Fibroblast of pulmonary artery (primary cell): ENCODE data around the gene CINP.

Experiments
- DNase-seq: peaks from one replicate; pipeline ENCODE4 v3.0.0-alpha.2; 2010; ENCODE audit warnings: low read depth
- H3K4me3 ChIP-seq: replicated peaks from 2 replicates; pipeline ENCODE4 v1.5.1; 2011; ENCODE audit warnings: low read depth, mild to moderate bottlenecking, control low read depth, low read length, moderate library complexity
- CTCF ChIP-seq: IDR thresholded peaks from 2 replicates; pipeline ENCODE4 v1.5.1; 2011; ENCODE audit warnings: mild to moderate bottlenecking, control low read depth, low read length, inconsistent platforms; ENCODE audit errors: missing control alignments

The CINP gene

GRCh38 chr14:102317564-102318248, 45.0 kb downstream of the CINP start:
- TF ChIP-seq CTCF, result peak; percentile 0
- peak overlapping the region; percentile 65 for H3K4me3 ChIP-seq
- peak; percentile 20 for DNase-seq

- peak overlapping the region; percentile 65 for H3K4me3 ChIP-seq
- DNase-seq, result peak; percentile 93
- TF ChIP-seq CTCF, result peak; percentile 66
Measured at GRCh38 chr14:102316743-102317563, 45.7 kb downstream of the CINP start.

- TF ChIP-seq CTCF, result no peak
- DNase-seq, result peak; percentile 81
- H3K4me3 ChIP-seq, result peak overlapping the region; percentile 65
Measured at GRCh38 chr14:102316338-102316742, 46.4 kb downstream of the CINP start.

- no peak for DNase-seq
- no peak for TF ChIP-seq CTCF
- H3K4me3 ChIP-seq, result no peak overlapping the region
Measured at GRCh38 chr14:102315121-102315520, 47.6 kb downstream of the CINP start.

- peak; percentile 87 for DNase-seq
- TF ChIP-seq CTCF, result peak; percentile 76
- H3K4me3 ChIP-seq, result peak overlapping the region; percentile 58
Measured at GRCh38 chr14:102314242-102315011, 48.3 kb downstream of the CINP start.

GRCh38 chr14:102304611-102305506, 57.8 kb downstream of the CINP start, which contains the start of gene MOK:
Gene MOK, minus strand, starts transcription at chr14:102305164. Its CDS starts 196 bp downstream, at chr14:102304968.
- no peak for TF ChIP-seq CTCF
- DNase-seq, result peak; percentile 98
- H3K4me3 ChIP-seq, result peak within 1 kb of the TSS; percentile 93
